ENCODE data around the gene GXYLT2.

GRCh38 chr3:72985576-72985975 lies 97.7 kb downstream of the GXYLT2 start:
- no peak for TF ChIP-seq POLR2A (IDR thresholded peaks at IDR 0.05)
- TF ChIP-seq POLR2AphosphoS5 (IDR thresholded peaks at IDR 0.05) = no peak
- TF ChIP-seq, protein P1, sequence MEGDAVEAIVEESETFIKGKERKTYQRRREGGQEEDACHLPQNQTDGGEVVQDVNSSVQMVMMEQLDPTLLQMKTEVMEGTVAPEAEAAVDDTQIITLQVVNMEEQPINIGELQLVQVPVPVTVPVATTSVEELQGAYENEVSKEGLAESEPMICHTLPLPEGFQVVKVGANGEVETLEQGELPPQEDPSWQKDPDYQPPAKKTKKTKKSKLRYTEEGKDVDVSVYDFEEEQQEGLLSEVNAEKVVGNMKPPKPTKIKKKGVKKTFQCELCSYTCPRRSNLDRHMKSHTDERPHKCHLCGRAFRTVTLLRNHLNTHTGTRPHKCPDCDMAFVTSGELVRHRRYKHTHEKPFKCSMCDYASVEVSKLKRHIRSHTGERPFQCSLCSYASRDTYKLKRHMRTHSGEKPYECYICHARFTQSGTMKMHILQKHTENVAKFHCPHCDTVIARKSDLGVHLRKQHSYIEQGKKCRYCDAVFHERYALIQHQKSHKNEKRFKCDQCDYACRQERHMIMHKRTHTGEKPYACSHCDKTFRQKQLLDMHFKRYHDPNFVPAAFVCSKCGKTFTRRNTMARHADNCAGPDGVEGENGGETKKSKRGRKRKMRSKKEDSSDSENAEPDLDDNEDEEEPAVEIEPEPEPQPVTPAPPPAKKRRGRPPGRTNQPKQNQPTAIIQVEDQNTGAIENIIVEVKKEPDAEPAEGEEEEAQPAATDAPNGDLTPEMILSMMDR (IDR thresholded peaks at IDR 0.05) = no peak

Measured in transverse colon (tissue), 4 donors.